HEK293T (cell line): ENCODE results near the gene MITF.

Experiments
- ARNT ChIP-seq: fragments of 450-650 bp; IDR thresholded peaks from 2 replicates; pipeline ENCODE4 v1.6.1; 2017; ENCODE audit warnings: mild to moderate bottlenecking
- CTBP1 ChIP-seq: fragments of 450-650 bp; IDR thresholded peaks from 2 replicates; pipeline ENCODE4 v1.6.1; 2016; ENCODE audit warnings: borderline replicate concordance
- FOXA1 ChIP-seq: fragments of 450-650 bp; IDR thresholded peaks from 2 replicates; pipeline ENCODE4 v1.6.1; 2016; ENCODE audit warnings: mild to moderate bottlenecking
- FOXK2 ChIP-seq: fragments of 450-650 bp; IDR thresholded peaks from 2 replicates; pipeline ENCODE4 v1.6.1; 2016; ENCODE audit warnings: mild to moderate bottlenecking
- FOXM1 ChIP-seq: fragments of 450-650 bp; IDR thresholded peaks from 2 replicates; pipeline ENCODE4 v1.6.1; 2017; ENCODE audit warnings: mild to moderate bottlenecking, borderline replicate concordance
- HDGF ChIP-seq: fragments of 450-650 bp; IDR thresholded peaks from 2 replicates; pipeline ENCODE4 v1.6.1; 2017; ENCODE audit warnings: antibody characterized with exemption, borderline replicate concordance
- SUZ12 ChIP-seq: fragments of 450-650 bp; IDR thresholded peaks from 2 replicates; pipeline ENCODE4 v1.6.1; 2016; ENCODE audit warnings: mild to moderate bottlenecking
- ZNF384 ChIP-seq: fragments of 450-650 bp; IDR thresholded peaks from 2 replicates; pipeline ENCODE4 v1.6.1; 2016
- TF ChIP-seq, protein P1 (sequence below): fragments of 450-650 bp; IDR thresholded peaks from 2 replicates; pipeline ENCODE4 v1.6.1; 2016

DNA sequence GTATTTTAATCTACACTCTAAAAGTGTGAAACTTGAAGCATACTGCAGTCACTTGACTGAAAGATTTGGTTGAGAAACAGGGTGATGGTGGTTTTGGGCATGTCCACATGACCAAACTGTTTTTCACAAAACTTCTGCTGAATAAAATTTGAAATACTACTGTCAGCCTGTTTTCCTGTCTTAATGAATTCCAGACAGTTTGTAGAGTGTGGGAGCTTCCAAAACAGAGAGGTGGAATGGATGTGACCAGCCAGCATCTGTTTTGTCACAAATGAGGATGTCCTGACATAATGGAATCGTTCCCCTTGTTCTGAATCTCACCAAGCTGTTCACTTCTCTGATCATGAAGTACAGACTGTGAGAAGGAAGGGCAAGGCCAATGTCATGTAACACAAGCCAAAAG is 11.8 kb downstream of the MITF start:
- TF ChIP-seq FOXK2 (no peak), FOXM1 (no peak), HDGF (no peak), ZNF384 (no peak), FOXA1 (no peak), SUZ12 (no peak), ARNT (no peak), CTBP1 (no peak)
- TF ChIP-seq, protein P1, sequence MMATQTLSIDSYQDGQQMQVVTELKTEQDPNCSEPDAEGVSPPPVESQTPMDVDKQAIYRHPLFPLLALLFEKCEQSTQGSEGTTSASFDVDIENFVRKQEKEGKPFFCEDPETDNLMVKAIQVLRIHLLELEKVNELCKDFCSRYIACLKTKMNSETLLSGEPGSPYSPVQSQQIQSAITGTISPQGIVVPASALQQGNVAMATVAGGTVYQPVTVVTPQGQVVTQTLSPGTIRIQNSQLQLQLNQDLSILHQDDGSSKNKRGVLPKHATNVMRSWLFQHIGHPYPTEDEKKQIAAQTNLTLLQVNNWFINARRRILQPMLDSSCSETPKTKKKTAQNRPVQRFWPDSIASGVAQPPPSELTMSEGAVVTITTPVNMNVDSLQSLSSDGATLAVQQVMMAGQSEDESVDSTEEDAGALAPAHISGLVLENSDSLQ: no peak
